SK-N-SH treated with all-trans-retinoic acid at 6 μM for 48 hours (cell line): ENCODE data around the gene UMPS.

Experiments
- ATAC-seq: fragments of 200-7000 bp; cut with Tn5 transposase; 3 replicates; pipeline ENCODE4 v1.9.1; 2020; ENCODE audit warnings: mild to moderate bottlenecking, moderate library complexity
- ARNTL ChIP-seq: fragments of 450-650 bp; formaldehyde crosslinking; IDR thresholded peaks from 2 replicates; pipeline ENCODE4 v1.5.0; 2020; ENCODE audit warnings: low read depth, mild to moderate bottlenecking, moderate library complexity, borderline replicate concordance
- BACH2 ChIP-seq: fragments of 250-450 bp; sonication (Bioruptor Pico); IDR thresholded peaks from 2 replicates; pipeline ENCODE4 v1.9.0; 2021; ENCODE audit warnings: mild to moderate bottlenecking, borderline replicate concordance
- CREB5 ChIP-seq: fragments of 250-450 bp; sonication (Bioruptor Pico); IDR thresholded peaks from 2 replicates; pipeline ENCODE4 v1.5.1; 2020; ENCODE audit warnings: low read depth, mild to moderate bottlenecking, moderate library complexity
- CSDC2 ChIP-seq: fragments of 250-450 bp; sonication (Bioruptor Pico); IDR thresholded peaks from 2 replicates; pipeline ENCODE4 v1.5.0; 2020; ENCODE audit warnings: mild to moderate bottlenecking, moderate library complexity
- CSRNP3 ChIP-seq: fragments of 250-450 bp; sonication (Bioruptor Pico); IDR thresholded peaks from 2 replicates; pipeline ENCODE4 v1.5.1; 2021; ENCODE audit warnings: mild to moderate bottlenecking, moderate library complexity
- ESRRG ChIP-seq: fragments of 250-450 bp; sonication (Bioruptor Pico); IDR thresholded peaks from 2 replicates; pipeline ENCODE4 v1.6.1; 2021; ENCODE audit warnings: mild to moderate bottlenecking
- GLIS3 ChIP-seq: fragments of 250-450 bp; sonication (Bioruptor Pico); IDR thresholded peaks from 2 replicates; pipeline ENCODE4 v1.5.0; 2020; ENCODE audit warnings: mild to moderate bottlenecking, moderate library complexity
- OSR1 ChIP-seq: fragments of 250-450 bp; sonication (Bioruptor Pico); IDR thresholded peaks from 2 replicates; pipeline ENCODE4 v1.8.0; 2022; ENCODE audit warnings: moderate library complexity, mild to moderate bottlenecking, inconsistent platforms
- PATZ1 ChIP-seq: fragments of 250-450 bp; sonication (Bioruptor Pico); IDR thresholded peaks from 2 replicates; pipeline ENCODE4 v1.8.0; 2020; ENCODE audit warnings: mild to moderate bottlenecking, moderate library complexity, borderline replicate concordance
- PPARA ChIP-seq: fragments of 250-450 bp; sonication (Bioruptor Pico); IDR thresholded peaks from 2 replicates; pipeline ENCODE4 v1.5.0; 2020; ENCODE audit warnings: mild to moderate bottlenecking, borderline replicate concordance
- RARB ChIP-seq: fragments of 250-450 bp; sonication (Bioruptor Pico); IDR thresholded peaks from 2 replicates; pipeline ENCODE4 v1.8.0; 2021; ENCODE audit warnings: mild to moderate bottlenecking, moderate library complexity
- TCF4 ChIP-seq: fragments of 250-450 bp; sonication (Bioruptor Pico); IDR thresholded peaks from 2 replicates; pipeline ENCODE4 v1.8.0; 2021; ENCODE audit warnings: mild to moderate bottlenecking, moderate library complexity, borderline replicate concordance
- TOX ChIP-seq: fragments of 250-450 bp; sonication (Bioruptor Pico); IDR thresholded peaks from 2 replicates; pipeline ENCODE4 v1.8.0; 2021; ENCODE audit warnings: mild to moderate bottlenecking, moderate library complexity, borderline replicate concordance
- TSHZ2 ChIP-seq: fragments of 250-450 bp; sonication (Bioruptor Pico); IDR thresholded peaks from 2 replicates; pipeline ENCODE4 v1.5.0; 2020; ENCODE audit warnings: mild to moderate bottlenecking, moderate library complexity
- ZC3H10 ChIP-seq: fragments of 250-450 bp; sonication (Bioruptor Pico); IDR thresholded peaks from 2 replicates; pipeline ENCODE4 v1.5.1; 2021; ENCODE audit warnings: mild to moderate bottlenecking, moderate library complexity
- ZFP3 ChIP-seq: fragments of 250-450 bp; sonication (Bioruptor Pico); IDR thresholded peaks from 2 replicates; pipeline ENCODE4 v1.5.0; 2020; ENCODE audit warnings: mild to moderate bottlenecking, moderate library complexity
- ZFP30 ChIP-seq: fragments of 450-650 bp; formaldehyde crosslinking; IDR thresholded peaks from 2 replicates; pipeline ENCODE4 v1.5.0; 2022; ENCODE audit warnings: mild to moderate bottlenecking, moderate library complexity
- ZNF565 ChIP-seq: fragments of 450-650 bp; formaldehyde crosslinking; conservative IDR thresholded peaks from 2 replicates; pipeline ENCODE4 v1.5.0; 2020; ENCODE audit warnings: low read depth, mild to moderate bottlenecking, moderate library complexity

The UMPS gene

GRCh38 chr3:124761935-124762660 is 31.8 kb downstream of the UMPS start:
- ATAC-seq = no peak
- TF ChIP-seq ESRRG (CRISPR knock-in tag) (no peak), ZFP30 (CRISPR knock-in tag) (no peak), BACH2 (CRISPR knock-in tag) (no peak), PPARA (CRISPR knock-in tag) (no peak), TSHZ2 (CRISPR knock-in tag) (no peak), CSRNP3 (no peak), PATZ1 (no peak), TOX (CRISPR knock-in tag) (no peak), GLIS3 (CRISPR knock-in tag) (no peak), ZFP3 (no peak), RARB (CRISPR knock-in tag) (no peak), CREB5 (CRISPR knock-in tag) (no peak), CSDC2 (CRISPR knock-in tag) (no peak), OSR1 (CRISPR knock-in tag) (no peak), TCF4 (no peak), ARNTL (CRISPR knock-in tag) (no peak)

- ATAC-seq = no peak
- TF ChIP-seq GLIS3 (CRISPR knock-in tag) (no peak), OSR1 (CRISPR knock-in tag) (no peak)
Observed at GRCh38 chr3:124762661-124763011, 32.4 kb downstream of the UMPS start.

- TF ChIP-seq ESRRG (CRISPR knock-in tag) (no peak), TSHZ2 (CRISPR knock-in tag) (no peak), ZNF565 (no peak), ARNTL (CRISPR knock-in tag) (no peak), CSRNP3 (no peak), TCF4 (no peak), OSR1 (CRISPR knock-in tag) (no peak), PATZ1 (no peak), TOX (CRISPR knock-in tag) (no peak), PPARA (CRISPR knock-in tag) (no peak), ZC3H10 (CRISPR knock-in tag) (no peak), GLIS3 (CRISPR knock-in tag) (no peak), ZFP3 (no peak)
- TF ChIP-seq, all 23 proteins: peak for 0
- ATAC-seq = no peak
Observed at GRCh38 chr3:124763206-124763605, 33.0 kb downstream of the UMPS start.
